Raji (cell line): ENCODE measurements around the gene RNF183.

ENCODE experiments used
- POLR2A ChIP-seq: IDR thresholded peaks from 2 replicates; pipeline ENCODE4 v1.6.1; 2011; ENCODE audit warnings: low read depth, low read length, control low read depth; ENCODE audit not compliant: insufficient read depth

The RNF183 gene

GRCh38 chr9:113302792-113303418, at the start of gene RNF183:
Gene RNF183, minus strand, starts transcription at chr9:113303376. Its CDS starts 5,192 bp downstream, at chr9:113298184.
- TF ChIP-seq POLR2A: no peak

- TF ChIP-seq POLR2A: no peak
These were observed 49.2 kb upstream of the RNF183 start for GRCh38 chr9:113352411-113352810.

- TF ChIP-seq POLR2A: no peak
These were observed 48.8 kb upstream of the RNF183 start for GRCh38 chr9:113352006-113352405.

GRCh38 chr9:113350937-113351336, 47.8 kb upstream of the RNF183 start:
- no peak for TF ChIP-seq POLR2A

- no peak for TF ChIP-seq POLR2A
These were observed 47.0 kb upstream of the RNF183 start for GRCh38 chr9:113350107-113350661.

GRCh38 chr9:113349445-113350094, 46.4 kb upstream of the RNF183 start, which contains the start of gene BSPRY:
Gene BSPRY, plus strand, starts transcription at chr9:113349541. Its CDS starts 39 bp downstream, at chr9:113349580.
- TF ChIP-seq POLR2A: no peak

- TF ChIP-seq POLR2A: no peak
These were observed 45.9 kb upstream of the RNF183 start for GRCh38 chr9:113349066-113349444.

GRCh38 chr9:113348437-113348836, 45.3 kb upstream of the RNF183 start:
- no peak for TF ChIP-seq POLR2A

- no peak for TF ChIP-seq POLR2A
These were observed 42.5 kb upstream of the RNF183 start for GRCh38 chr9:113345671-113346070.

- TF ChIP-seq POLR2A: no peak
These were observed 42.0 kb upstream of the RNF183 start for GRCh38 chr9:113345190-113345589.

GRCh38 chr9:113343732-113344231, 40.6 kb upstream of the RNF183 start:
- TF ChIP-seq POLR2A: no peak

- TF ChIP-seq POLR2A: no peak
These were observed 38.7 kb upstream of the RNF183 start for GRCh38 chr9:113341712-113342410.

GRCh38 chr9:113340011-113340699, 37.0 kb upstream of the RNF183 start, which contains the start of gene WDR31:
Gene WDR31, minus strand, starts transcription at chr9:113340275. Its CDS starts 8,253 bp downstream, at chr9:113332022.
- TF ChIP-seq POLR2A: peak; percentile 75

GRCh38 chr9:113337714-113338113, 34.5 kb upstream of the RNF183 start:
- TF ChIP-seq POLR2A: no peak

- no peak for TF ChIP-seq POLR2A
These were observed 28.6 kb upstream of the RNF183 start for GRCh38 chr9:113331780-113332179.

GRCh38 chr9:113328045-113328782, 25.0 kb upstream of the RNF183 start:
- no peak for TF ChIP-seq POLR2A
